AG04450 (cell line): ENCODE measurements around the gene LGALS3BP. TPM values are rescaled to one million over a fixed set of nuclear protein-coding genes. Genes with fewer than 3 reads are reported as not detected.

Experiments
- CTCF ChIA-PET: fragments of 300-600, 350-600 bp; formaldehyde crosslinking; extraction: SDS; loops from one replicate; lab custom pipeline; 2022; ENCODE audit warnings: antibody characterized with exemption, inconsistent platforms; lab: Charles Lee
- POLR2A ChIA-PET: fragments of 350-600 bp; formaldehyde crosslinking; extraction: SDS; loops from one replicate; lab custom pipeline; 2021; ENCODE audit warnings: antibody characterized with exemption, inconsistent platforms; lab: Yijun Ruan, JAX
- DNase-seq: peaks from one replicate; pipeline ENCODE4 v3.0.0-alpha.2; 2011; ENCODE audit warnings: low read depth, low spot score
- H3K27ac ChIP-seq: one replicate; pipeline ENCODE4 v1.5.1; 2012; ENCODE audit warnings: low read depth, low read length, control low read depth
- H3K27me3 ChIP-seq: one replicate; pipeline ENCODE4 v1.6.0; 2012; ENCODE audit warnings: low read length; ENCODE audit not compliant: control insufficient read depth, insufficient read depth
- H3K4me3 ChIP-seq: 2 replicates; pipeline ENCODE4 v1.5.1; 2011; ENCODE audit warnings: mild to moderate bottlenecking, low read depth, low read length, control low read depth
- H3K9me3 ChIP-seq: 2 replicates; pipeline ENCODE4 v1.5.1; 2012; ENCODE audit warnings: low read length; ENCODE audit not compliant: control insufficient read depth, insufficient read depth
- CTCF ChIP-seq: IDR thresholded peaks from 2 replicates; pipeline ENCODE4 v1.5.1; 2011; ENCODE audit warnings: low read depth, low read length, control low read depth, inconsistent platforms
- polyA plus RNA-seq: library from polyadenylated mRNA; depleted of rRNA; stranded (reverse); fragments of >200 nt; gene quantifications from 2 replicates; pipeline ENCODE4 v1.2.3, GENCODE V29; 2011

Gene LGALS3BP
- polyA plus RNA-seq, 1 experiment = 126 TPM

GRCh38 chr17:78992542-78993212 is 13.0 kb upstream of the LGALS3BP start:
- CTCF ChIA-PET = interaction anchor here (0.6 to 1.3 kb wide), 10 partner anchors 15 to 936 kb away, joined by 3 to 8 read pairs (median 3); no protein-coding TSS in a partner anchor
- no peak for TF ChIP-seq CTCF
- Histone ChIP-seq H3K27me3 (no peaks in the 10 kb centered on the region), H3K27ac (no peak overlapping the region), H3K9me3 (peaks cover 19% of the 10 kb centered on the region; the same call in 1 of the 2 replicates), H3K4me3 (no peak overlapping the region)
- POLR2A ChIA-PET = no interaction called here
- DNase-seq = no peak

- ChIA-PET POLR2A (interaction anchor here (0.6 kb wide), 1 partner anchor 39 kb away, joined by 4 read pairs; no protein-coding TSS in a partner anchor), CTCF (no interaction called here)
- DNase-seq = no peak
Measured at GRCh38 chr17:78991906-78992532, 12.3 kb upstream of the LGALS3BP start.

GRCh38 chr17:78991017-78991738 is 11.5 kb upstream of the LGALS3BP start:
- no peak for TF ChIP-seq CTCF
- no peak for DNase-seq
- Histone ChIP-seq H3K27me3 (no peaks in the 10 kb centered on the region), H3K9me3 (peaks cover 19% of the 10 kb centered on the region; the same call in 1 of the 2 replicates), H3K27ac (no peak overlapping the region), H3K4me3 (no peak overlapping the region)
- POLR2A ChIA-PET = interaction anchor here (0.6 kb wide), 1 partner anchor 39 kb away, joined by 4 read pairs; no protein-coding TSS in a partner anchor
- CTCF ChIA-PET = interaction anchor here (0.9 kb wide), 1 partner anchor 100 kb away, joined by 3 read pairs; no protein-coding TSS in a partner anchor

More at GRCh38 chr17:78991906-78992532, 12.3 kb upstream of the LGALS3BP start:
- Histone ChIP-seq H3K27me3 (no peaks in the 10 kb centered on the region), H3K9me3 (peaks cover 19% of the 10 kb centered on the region; the same call in 1 of the 2 replicates), H3K4me3 (no peak overlapping the region), H3K27ac (no peak overlapping the region)
- TF ChIP-seq CTCF = no peak

GRCh38 chr17:78990349-78991016 is 10.8 kb upstream of the LGALS3BP start:
- Histone ChIP-seq H3K4me3 (no peak overlapping the region), H3K27me3 (no peaks in the 10 kb centered on the region), H3K27ac (no peak overlapping the region), H3K9me3 (peaks cover 19% of the 10 kb centered on the region; the same call in 1 of the 2 replicates)
- ChIA-PET CTCF (interaction anchor here (0.9 to 2.3 kb wide), 2 partner anchors 55 to 100 kb away, joined by 3 to 7 read pairs; no protein-coding TSS in a partner anchor), POLR2A (no interaction called here)
- DNase-seq = no peak
- TF ChIP-seq CTCF = no peak
